Activated T-helper 17 cell treated with anti-CD3 and anti-CD28 coated beads, Interleukin-2, amount 50 U/mL, for 72 hours (primary cell): ENCODE measurements around the gene WDR13. TPM values are rescaled to one million over a fixed set of nuclear protein-coding genes. Genes with fewer than 3 reads are reported as not detected.
"Not testable (repeated sequence)": the region's sequence is repeated elsewhere in the genome, so short reads cannot be mapped to it uniquely, and the experiment has no call there.

Experiments
- ATAC-seq: fragments of 150-1000 bp; cut with Tn5 transposase; replicated peaks from 2 replicates; pipeline ENCODE4 v1.10.0; 2021; ENCODE audit warnings: mild to moderate bottlenecking, moderate library complexity
- H3K27ac Mint-ChIP-seq: one replicate; pipeline ENCODE4 v1.8.0; 2022; ENCODE audit warnings: mixed read lengths
- H3K27me3 Mint-ChIP-seq: one replicate; pipeline ENCODE4 v1.8.0; 2022; ENCODE audit warnings: mixed read lengths
- H3K36me3 Mint-ChIP-seq: one replicate; pipeline ENCODE4 v1.8.0; 2022; ENCODE audit warnings: low read depth, mild to moderate bottlenecking, mixed read lengths
- H3K4me1 Mint-ChIP-seq: one replicate; pipeline ENCODE4 v1.8.0; 2022; ENCODE audit warnings: mixed read lengths
- H3K4me3 Mint-ChIP-seq: one replicate; pipeline ENCODE4 v1.8.0; 2022; ENCODE audit warnings: mild to moderate bottlenecking, mixed read lengths
- H3K9me3 Mint-ChIP-seq: one replicate; pipeline ENCODE4 v1.8.0; 2022; ENCODE audit warnings: mixed read lengths
- total RNA-seq, 2 donors: library from RNA; stranded (reverse); gene quantifications; one replicate each; pipeline ENCODE4 v1.2.3, GENCODE V29; 2022

The WDR13 gene
- total RNA-seq, 2 donors from 2014 or later = 45.6 to 74.0 TPM

DNA sequence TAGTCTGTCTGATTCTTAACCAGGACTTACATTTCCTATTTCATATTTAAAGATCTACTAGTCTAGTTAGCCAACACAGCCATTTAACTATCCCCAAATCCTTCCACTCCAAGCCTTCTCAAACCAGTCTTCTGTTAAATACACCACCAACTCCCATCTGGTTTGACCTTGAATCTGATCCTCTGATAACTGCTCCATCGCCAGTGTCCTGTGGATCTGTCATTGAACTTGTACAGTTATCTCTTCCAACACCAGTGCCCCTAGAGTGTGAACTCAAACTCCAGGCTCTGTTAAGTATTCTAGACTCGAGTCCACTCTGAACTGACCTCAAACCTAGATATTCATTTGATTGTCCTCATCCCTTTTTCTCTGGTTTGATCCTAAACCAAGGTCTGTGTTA lies 14.4 kb downstream of the WDR13 start:
- Mint-ChIP-seq H3K4me1 (no peaks in the 10 kb centered on the region), H3K4me3 (no peak overlapping the region), H3K27ac (no peak overlapping the region), H3K27me3 (no peaks in the 10 kb centered on the region), H3K36me3 (no peaks in the 10 kb centered on the region), H3K9me3 (no peaks in the 10 kb centered on the region)
- no peak for ATAC-seq

DNA sequence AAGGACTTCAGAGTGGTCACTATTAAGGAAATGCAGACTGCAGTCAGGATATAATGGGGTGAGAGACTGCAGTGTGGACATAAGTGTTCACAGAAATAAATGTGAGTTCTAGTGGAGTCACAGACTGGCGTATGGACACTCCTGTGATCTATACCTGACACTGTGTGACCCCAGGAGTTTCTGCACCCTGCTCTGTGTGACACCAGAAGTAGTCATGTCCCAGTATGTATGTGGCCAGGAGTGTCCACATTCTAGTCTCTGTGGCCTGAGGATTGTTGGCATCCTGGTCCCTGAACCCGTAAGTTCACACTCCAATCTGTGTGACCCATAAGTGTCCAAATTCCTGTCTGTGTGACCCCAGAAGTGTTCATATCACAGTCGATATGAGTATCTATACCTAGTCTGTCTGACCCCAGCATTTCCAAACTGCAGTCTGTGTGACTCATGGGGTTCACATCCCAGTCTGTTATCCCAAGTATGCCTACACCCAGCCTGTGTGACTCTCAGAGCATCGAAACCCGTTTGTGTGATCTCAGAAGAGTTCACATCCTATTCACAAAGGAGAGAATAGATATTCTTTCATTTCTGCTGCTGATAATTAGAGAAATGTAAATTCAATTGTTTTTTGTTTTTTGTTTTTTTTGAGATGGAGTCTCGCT lies 16.3 kb downstream of the WDR13 start:
- H3K27ac Mint-ChIP-seq = no peak overlapping the region
- no peak for ATAC-seq

DNA sequence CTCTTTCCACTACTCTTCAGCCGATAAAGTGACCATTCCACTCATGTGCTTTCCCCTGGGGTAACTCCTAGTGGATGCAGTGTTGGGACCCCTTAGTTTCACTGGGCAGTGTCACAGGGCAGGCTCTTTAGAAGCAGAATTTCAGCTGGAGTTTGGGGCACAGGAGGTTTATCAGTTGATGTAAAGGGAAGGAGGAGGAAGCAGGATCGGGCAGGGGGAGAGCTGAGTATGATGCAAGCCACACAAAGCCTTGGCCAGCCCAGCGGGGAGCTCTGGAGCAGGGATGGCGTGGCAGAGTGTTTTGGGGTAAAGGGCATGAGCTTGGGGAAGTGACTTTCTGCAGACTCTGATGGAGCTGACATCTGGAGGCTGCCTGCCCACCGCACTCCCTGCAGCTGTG lies 19.3 kb downstream of the WDR13 start:
- Mint-ChIP-seq H3K27ac (no peak overlapping the region), H3K4me1 (no peaks in the 10 kb centered on the region), H3K4me3 (no peak overlapping the region), H3K9me3 (no peaks in the 10 kb centered on the region), H3K36me3 (no peaks in the 10 kb centered on the region), H3K27me3 (no peaks in the 10 kb centered on the region)
- no peak for ATAC-seq

More for the DNA sequence above, 16.3 kb downstream of the WDR13 start:
- no peak overlapping the region for H3K4me3 Mint-ChIP-seq
- H3K27me3 Mint-ChIP-seq = no peaks in the 10 kb centered on the region
- no peaks in the 10 kb centered on the region for H3K36me3 Mint-ChIP-seq
- no peaks in the 10 kb centered on the region for H3K9me3 Mint-ChIP-seq
- H3K4me1 Mint-ChIP-seq = no peaks in the 10 kb centered on the region

DNA sequence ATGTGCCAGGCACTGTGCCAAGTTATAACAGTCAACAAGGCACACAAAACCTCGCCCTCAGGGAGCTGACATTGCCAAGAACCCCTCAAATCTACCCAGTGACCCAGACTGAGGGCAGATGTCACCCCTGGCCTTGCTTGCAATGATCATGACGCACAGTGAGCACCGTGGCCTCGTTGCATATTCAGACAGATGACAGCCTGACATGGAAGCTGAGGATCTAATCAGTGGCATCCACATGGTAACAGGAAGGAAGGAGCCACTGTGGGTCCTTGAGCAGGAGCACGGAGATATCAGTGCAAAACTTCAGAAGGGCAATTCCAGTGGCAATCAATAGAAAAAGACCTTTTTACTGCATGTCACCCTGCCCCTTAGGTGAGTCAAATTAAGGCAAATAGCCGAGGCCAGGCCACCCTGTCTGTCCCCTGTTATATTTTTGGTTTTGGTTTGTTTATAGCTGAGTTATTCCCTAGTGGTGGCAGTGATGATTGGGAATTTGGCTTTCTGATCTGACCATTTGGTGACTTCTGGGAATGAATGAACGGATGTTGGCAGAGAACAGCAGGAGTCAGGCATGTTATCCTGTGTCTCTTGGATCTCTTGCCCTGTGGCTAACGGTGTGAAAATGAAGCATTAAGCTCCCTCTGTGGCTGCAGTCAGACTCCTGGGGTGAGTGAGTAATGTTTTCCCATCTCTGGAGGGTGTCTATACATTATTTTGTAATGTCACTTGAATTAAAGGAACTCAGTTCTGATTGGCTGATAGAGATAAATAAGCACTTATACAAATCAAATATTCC lies 20.4 kb downstream of the WDR13 start:
- ATAC-seq = no peak
- no peaks in the 10 kb centered on the region for H3K9me3 Mint-ChIP-seq
- H3K36me3 Mint-ChIP-seq = no peaks in the 10 kb centered on the region
- H3K4me3 Mint-ChIP-seq = no peak overlapping the region
- H3K4me1 Mint-ChIP-seq = no peaks in the 10 kb centered on the region
- no peak overlapping the region for H3K27ac Mint-ChIP-seq
- H3K27me3 Mint-ChIP-seq = no peaks in the 10 kb centered on the region

DNA sequence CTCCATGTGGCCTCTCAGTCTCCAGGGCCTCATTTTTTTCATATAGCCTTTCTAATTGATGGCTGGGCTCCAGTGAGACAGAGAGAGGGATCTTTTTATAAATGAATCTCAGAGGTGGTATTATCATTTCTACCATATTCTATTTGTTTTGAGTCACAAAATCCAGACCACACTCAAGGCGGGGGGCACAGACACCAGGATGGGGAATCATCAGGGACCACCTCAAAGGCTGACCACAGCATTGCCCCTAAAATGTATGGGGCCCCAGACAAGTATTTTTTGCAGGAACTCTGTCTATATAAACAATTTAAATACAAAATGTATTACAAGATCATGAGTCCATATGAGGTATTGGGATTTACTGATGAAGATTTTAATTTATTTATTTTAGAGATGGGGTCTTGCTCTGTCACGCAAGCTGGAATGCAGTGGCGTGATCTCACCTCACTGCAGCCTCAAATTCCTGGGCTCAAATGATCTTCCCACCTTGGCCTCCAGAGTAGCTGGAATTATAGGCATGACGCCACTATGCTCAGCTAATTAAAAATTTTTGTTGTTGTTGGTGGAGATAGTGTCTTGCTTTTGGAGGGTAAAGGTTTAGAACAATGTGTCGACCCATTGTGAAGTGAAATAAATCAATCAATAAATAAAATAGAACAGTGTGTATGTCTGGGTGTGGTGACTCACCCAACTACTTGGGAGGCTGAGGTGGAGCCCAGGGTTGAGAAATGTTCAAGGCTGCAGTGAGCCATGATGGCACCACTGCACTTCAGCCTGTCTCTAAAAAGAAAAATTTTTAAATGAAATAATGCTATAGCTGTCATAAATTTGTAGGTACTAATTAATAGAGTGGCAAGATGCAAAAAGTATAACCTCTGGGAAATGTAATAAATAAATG lies 29.4 kb downstream of the WDR13 start:
- H3K27ac Mint-ChIP-seq = no peak overlapping the region
- H3K9me3 Mint-ChIP-seq = no peaks in the 10 kb centered on the region
- no peaks in the 10 kb centered on the region for H3K27me3 Mint-ChIP-seq
- no peak overlapping the region for H3K4me3 Mint-ChIP-seq
- H3K36me3 Mint-ChIP-seq = no peaks in the 10 kb centered on the region
- H3K4me1 Mint-ChIP-seq = no peaks in the 10 kb centered on the region
- no peak for ATAC-seq

DNA sequence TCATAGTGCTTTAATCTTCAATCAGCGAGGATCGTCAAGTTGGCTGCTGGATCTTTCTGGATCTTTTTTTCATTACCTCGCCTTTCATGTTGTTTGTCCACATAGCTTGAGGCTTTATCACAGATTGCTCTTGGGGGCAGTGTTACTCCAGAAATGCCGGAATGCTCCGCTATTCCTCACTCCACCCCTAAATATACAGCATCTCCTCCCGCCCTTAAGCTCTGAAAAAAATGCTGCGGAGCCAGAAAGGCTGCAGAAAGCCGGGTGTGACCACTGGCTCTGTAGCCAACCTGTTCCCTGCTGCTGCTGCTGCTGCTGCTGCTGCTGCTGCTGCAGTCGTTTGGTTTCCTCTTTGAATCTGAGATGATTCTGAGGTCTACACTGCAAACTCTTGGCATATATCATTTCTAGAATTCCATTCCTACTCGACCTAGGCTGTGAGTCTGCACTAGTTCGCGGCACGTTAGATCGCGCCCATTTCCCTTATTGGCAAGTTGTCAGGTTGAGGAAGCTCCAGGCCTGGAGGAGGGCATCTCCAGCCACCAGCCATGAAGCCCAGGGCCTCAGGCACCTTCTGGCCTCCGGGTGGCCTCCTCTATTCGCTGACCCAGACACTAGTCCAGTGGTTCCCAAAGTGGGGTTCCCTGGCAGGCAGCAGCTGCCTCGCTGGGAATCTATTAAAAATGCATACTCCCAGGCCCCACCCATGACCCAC lies 34.2 kb downstream of the WDR13 start:
- Mint-ChIP-seq H3K4me3 (peak overlapping the region; percentile 48), H3K4me1 (no peaks in the 10 kb centered on the region), H3K36me3 (no peaks in the 10 kb centered on the region), H3K27ac (no peak overlapping the region), H3K9me3 (no peaks in the 10 kb centered on the region), H3K27me3 (no peaks in the 10 kb centered on the region)
- peak; percentile 80 for ATAC-seq

DNA sequence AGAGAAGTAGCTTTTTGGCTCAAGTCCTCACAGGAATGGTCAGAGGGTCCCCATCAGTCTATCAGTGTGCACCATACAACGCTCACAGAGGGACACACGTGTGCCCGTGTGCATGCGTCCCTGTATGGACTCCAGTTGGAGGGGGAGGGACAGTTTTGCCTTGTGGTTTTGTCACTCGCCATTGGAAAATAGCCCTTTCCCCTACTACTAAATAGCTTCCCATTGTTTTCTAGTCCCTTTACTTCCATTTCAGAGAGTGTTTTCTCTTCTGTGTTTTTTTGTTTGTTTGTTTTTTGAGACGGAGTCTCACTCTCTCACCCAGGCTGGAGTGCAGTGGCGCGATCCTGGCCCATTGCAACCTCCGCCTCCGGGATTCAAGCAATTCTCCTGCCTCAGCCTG lies 34.9 kb downstream of the WDR13 start:
- Mint-ChIP-seq H3K27me3 (no peaks in the 10 kb centered on the region), H3K4me1 (no peaks in the 10 kb centered on the region), H3K27ac (no peak overlapping the region), H3K9me3 (no peaks in the 10 kb centered on the region), H3K36me3 (no peaks in the 10 kb centered on the region), H3K4me3 (peak overlapping the region; percentile 48)
- ATAC-seq = no peak

DNA sequence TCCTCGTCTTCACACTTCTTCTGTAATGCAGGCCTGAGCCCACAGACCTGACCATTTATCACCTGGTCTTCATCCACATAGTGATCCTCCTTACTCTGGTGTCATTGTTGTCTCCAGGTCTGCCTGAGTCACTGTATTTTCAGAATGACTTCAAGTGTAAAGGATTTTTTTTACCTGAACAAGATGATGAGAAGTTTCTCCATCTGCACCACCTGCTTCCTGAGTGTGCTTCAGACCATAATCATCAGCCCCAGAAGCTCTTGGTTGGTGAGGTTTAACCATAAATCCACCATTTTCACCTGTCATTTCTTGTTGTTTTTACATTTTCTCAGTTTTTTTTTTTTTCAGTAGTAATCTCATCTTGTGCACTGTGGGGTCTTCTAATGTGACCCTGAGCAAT lies 39.0 kb downstream of the WDR13 start:
- H3K9me3 Mint-ChIP-seq = no peaks in the 10 kb centered on the region
- no peaks in the 10 kb centered on the region for H3K27me3 Mint-ChIP-seq
- no peak overlapping the region for H3K4me3 Mint-ChIP-seq
- H3K36me3 Mint-ChIP-seq = no peaks in the 10 kb centered on the region
- H3K27ac Mint-ChIP-seq = no peak overlapping the region
- ATAC-seq = peak; percentile 34
- no peaks in the 10 kb centered on the region for H3K4me1 Mint-ChIP-seq

DNA sequence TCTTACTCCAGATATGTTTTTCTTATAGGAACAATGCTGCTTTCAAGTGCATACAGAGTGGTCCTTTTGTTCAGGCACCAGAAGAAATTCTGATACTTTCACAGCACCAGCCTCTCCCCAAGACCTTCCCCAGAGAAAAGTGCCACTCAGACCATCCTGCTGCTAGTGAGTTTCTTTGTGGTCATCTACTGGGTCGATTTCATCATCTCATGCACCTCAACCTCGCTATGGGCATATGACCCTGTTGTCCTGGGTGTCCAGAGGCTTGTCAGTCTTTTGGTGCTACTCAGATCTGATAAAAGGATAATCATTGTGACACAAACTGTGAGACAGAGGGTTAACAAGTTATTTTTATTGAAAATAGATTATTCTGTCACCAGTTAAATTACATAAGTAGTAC lies 39.5 kb downstream of the WDR13 start:
- no peak for ATAC-seq
- Mint-ChIP-seq H3K4me1 (no peaks in the 10 kb centered on the region), H3K36me3 (no peaks in the 10 kb centered on the region), H3K27ac (no peak overlapping the region), H3K27me3 (no peaks in the 10 kb centered on the region), H3K4me3 (no peak overlapping the region), H3K9me3 (no peaks in the 10 kb centered on the region)

DNA sequence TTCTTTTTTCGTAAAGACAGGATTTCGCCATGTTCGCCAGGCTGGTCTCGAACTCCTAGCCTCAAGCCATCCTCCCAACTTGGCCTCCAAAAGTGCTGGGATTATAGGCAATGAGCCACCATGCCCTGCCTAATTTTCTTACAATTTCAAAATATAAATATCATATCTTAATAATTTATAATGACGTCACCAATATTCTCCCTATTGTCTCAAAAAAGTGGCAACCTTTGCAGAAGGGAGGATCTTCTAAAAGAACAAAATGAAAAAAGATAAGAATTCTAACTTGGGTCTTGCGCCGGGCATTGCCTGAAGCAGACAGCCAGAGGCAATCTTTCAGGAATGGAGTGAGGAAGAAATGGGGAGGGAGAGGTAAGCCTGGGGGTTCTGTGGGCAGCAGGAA lies 48.4 kb downstream of the WDR13 start:
- no peaks in the 10 kb centered on the region for H3K36me3 Mint-ChIP-seq
- no peaks in the 10 kb centered on the region for H3K27me3 Mint-ChIP-seq
- no peak for ATAC-seq
- no peak overlapping the region for H3K4me3 Mint-ChIP-seq
- H3K9me3 Mint-ChIP-seq = no peaks in the 10 kb centered on the region
- H3K27ac Mint-ChIP-seq = no peak overlapping the region
- no peaks in the 10 kb centered on the region for H3K4me1 Mint-ChIP-seq

DNA sequence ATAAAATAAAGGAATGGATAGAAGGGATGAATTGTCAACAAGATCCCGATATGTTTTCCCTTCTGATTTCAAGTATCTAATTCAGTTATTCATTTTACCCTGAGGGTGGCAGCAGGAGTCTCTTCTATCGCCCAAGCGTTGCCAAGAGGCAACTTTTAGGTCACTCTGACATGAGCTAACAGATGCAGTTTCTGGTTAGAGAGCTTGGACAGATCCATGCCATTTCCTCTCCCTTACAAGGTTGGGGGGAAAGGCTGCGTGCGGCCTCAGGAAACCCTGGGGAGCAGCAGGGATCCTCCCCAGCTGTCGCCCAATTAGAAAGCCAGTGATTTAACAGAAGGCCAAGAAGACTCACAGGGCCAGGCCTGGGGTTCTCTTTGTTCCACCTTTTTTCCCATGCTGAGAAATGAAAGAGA lies 51.1 kb downstream of the WDR13 start:
- Mint-ChIP-seq H3K36me3 (no peaks in the 10 kb centered on the region), H3K4me1 (no peaks in the 10 kb centered on the region), H3K4me3 (no peak overlapping the region), H3K27me3 (no peaks in the 10 kb centered on the region), H3K27ac (no peak overlapping the region), H3K9me3 (no peaks in the 10 kb centered on the region)
- peak; percentile 70 for ATAC-seq

DNA sequence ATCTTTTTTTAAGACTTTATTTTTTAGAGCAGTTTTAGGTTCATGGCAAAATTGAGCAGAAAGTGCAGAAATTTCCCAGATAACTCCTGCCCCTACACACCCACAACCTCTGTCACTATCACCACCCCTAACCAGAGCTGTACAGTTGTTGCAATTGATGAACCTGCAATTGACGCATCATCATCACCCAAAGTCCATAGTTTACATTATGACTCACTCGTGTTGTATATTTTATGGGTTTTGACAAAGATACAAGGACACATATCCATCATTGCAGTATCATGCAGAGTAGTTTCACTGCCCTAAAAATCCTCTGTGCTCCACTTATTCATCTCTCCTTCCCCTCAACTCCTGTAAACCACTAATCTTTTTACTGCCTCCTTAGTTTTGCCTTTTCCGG lies 51.8 kb downstream of the WDR13 start:
- no peaks in the 10 kb centered on the region for H3K4me1 Mint-ChIP-seq
- no peaks in the 10 kb centered on the region for H3K9me3 Mint-ChIP-seq
- no peak overlapping the region for H3K4me3 Mint-ChIP-seq
- H3K27ac Mint-ChIP-seq = no peak overlapping the region
- H3K27me3 Mint-ChIP-seq = no peaks in the 10 kb centered on the region
- no peak for ATAC-seq
- H3K36me3 Mint-ChIP-seq = no peaks in the 10 kb centered on the region

DNA sequence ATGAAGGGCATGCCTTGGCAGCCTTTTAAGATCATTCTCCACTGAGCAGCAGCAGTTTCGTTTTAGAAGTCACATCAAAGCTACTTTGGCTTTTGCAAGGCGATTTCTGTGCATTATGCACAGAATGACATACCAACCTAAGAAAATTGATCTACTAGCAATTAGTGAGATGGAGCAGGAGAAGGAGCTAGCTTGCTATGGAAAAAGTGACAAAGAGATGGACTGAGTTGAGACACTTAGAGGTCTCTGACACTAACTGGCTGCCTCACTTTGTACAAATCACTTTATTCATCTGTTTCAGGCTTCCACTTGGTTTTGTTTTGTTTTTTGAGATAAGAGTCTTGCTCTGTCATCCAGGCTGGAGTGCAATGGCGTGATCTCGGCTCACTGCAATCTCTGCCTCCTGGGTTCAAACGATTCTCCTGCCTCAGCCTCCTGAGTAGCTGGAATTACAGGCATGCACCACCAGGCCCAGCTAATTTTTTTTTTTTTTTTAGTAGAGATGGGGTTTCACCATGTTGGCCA lies 54.8 kb downstream of the WDR13 start:
- H3K4me3 Mint-ChIP-seq, H3K27ac Mint-ChIP-seq, H3K4me1 Mint-ChIP-seq, H3K36me3 Mint-ChIP-seq, ATAC-seq, H3K27me3 Mint-ChIP-seq, H3K9me3 Mint-ChIP-seq: not testable (repeated sequence)

DNA sequence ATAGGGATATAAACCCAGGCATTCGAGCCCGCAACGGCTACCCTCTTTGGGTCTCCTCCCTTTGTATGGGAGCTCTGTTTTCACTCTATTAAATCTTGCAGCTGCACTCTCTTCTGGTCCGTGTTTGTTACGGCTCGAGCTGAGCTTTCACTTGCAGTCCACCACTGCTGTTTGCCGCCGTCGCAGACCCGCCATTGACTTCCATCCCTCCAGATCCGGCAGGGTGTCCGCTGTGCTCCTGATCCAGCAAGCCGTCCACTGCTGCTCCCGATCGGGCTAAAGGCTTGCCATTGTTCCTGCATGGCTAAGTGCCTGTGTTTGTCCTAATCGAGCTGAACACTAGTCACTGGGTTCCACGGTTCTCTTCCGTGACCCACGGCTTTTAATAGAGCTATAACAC lies 57.5 kb downstream of the WDR13 start:
- H3K27me3 Mint-ChIP-seq, H3K4me3 Mint-ChIP-seq, ATAC-seq, H3K9me3 Mint-ChIP-seq, H3K36me3 Mint-ChIP-seq, H3K27ac Mint-ChIP-seq, H3K4me1 Mint-ChIP-seq: not testable (repeated sequence)
